ENCODE data around the gene ASIP. TPM values are rescaled to one million over a fixed set of nuclear protein-coding genes. Genes with fewer than 3 reads are reported as not detected.
A peak's percentile ranks its signal among the peaks of the same experiment; 100 is the strongest.
"Not testable (repeated sequence)": the region's sequence is repeated elsewhere in the genome, so short reads cannot be mapped to it uniquely, and the experiment has no call there.

The ASIP gene
- total RNA-seq, 8 experiments from 2014 or later: 0.46 to 0.97 (median 0.56) TPM; not detected in 4

GRCh38 chr20:34296468-34296867 lies 55.2 kb downstream of the ASIP start:
- Histone ChIP-seq H3K4me1 (replicated peaks in 1 of 2) (peaks cover 8 to 12% of the 10 kb centered on the region in 2 donors), H3K4me3 (no peak overlapping the region), H3K27ac (no peak overlapping the region)
- in situ Hi-C loops (cut with MboI; ENCODE audit: low pct_unique_long_range_greater_than_20kb in 2 of 9, low sequenced_read_pairs in 9 of 9, unreplicated experiment in 9 of 9): loop anchor here in 1 of 9 experiments (25.0 kb wide), 1 partner anchor 109 kb away; no protein-coding TSS in a partner anchor
- 75 to 100% (median 87%) methylated on average over 1 to 3 of the region's 3 CpGs; no CpG with 5 or more reads in 3 of the 10 experiments for WGBS, 10 experiments
- ATAC-seq (replicated peaks in 6 of 8): no peak

GRCh38 chr20:34298294-34298784 lies 57.1 kb downstream of the ASIP start:
- no CpG with 5 or more reads among the region's 15 CpGs for WGBS, 10 experiments
- in situ Hi-C loops (cut with MboI; ENCODE audit: low pct_unique_long_range_greater_than_20kb in 2 of 9, low sequenced_read_pairs in 9 of 9, unreplicated experiment in 9 of 9): loop anchor here in 1 of 9 experiments (25.0 kb wide), 1 partner anchor 111 kb away; no protein-coding TSS in a partner anchor
- not testable (repeated sequence) for H3K27ac ChIP-seq; ATAC-seq (replicated peaks in 6 of 8); H3K4me3 ChIP-seq
- H3K4me1 ChIP-seq (replicated peaks in 1 of 2): peaks cover 15 to 19% of the 10 kb centered on the region in 2 donors

- ATAC-seq (replicated peaks in 6 of 8): no peak
- 51 to 100% (median 91%) methylated on average over 1 to 7 of the region's 11 CpGs; no CpG with 5 or more reads in 1 of the 10 experiments for WGBS, 10 experiments
- H3K4me1 ChIP-seq (replicated peaks in 1 of 2): peaks cover 15 to 19% of the 10 kb centered on the region in 2 donors
- H3K4me3 ChIP-seq: no peak overlapping the region
- in situ Hi-C loops (cut with MboI; ENCODE audit: low pct_unique_long_range_greater_than_20kb in 2 of 9, low sequenced_read_pairs in 9 of 9, unreplicated experiment in 9 of 9): loop anchor here in 2 of 9 experiments (25.0 kb wide), 3 partner anchors 112 to 413 kb away; partner anchors contain the start of gene TP53INP2 (in 1 of the 2)
- no peak overlapping the region for H3K27ac ChIP-seq
These were observed 58.5 kb downstream of the ASIP start for GRCh38 chr20:34299556-34300255.

GRCh38 chr20:34300256-34300806 lies 59.1 kb downstream of the ASIP start:
- 83 to 100% (median 100%) methylated on average over 1 to 3 of the region's 3 CpGs; no CpG with 5 or more reads in 3 of the 10 experiments for WGBS, 10 experiments
- peaks cover 15 to 19% of the 10 kb centered on the region in 2 donors for H3K4me1 ChIP-seq (replicated peaks in 1 of 2)
- in situ Hi-C loops (cut with MboI; ENCODE audit: low pct_unique_long_range_greater_than_20kb in 2 of 9, low sequenced_read_pairs in 9 of 9, unreplicated experiment in 9 of 9): loop anchor here in 1 of 9 experiments (25.0 kb wide), 2 partner anchors 112 to 412 kb away; partner anchors contain the start of gene TP53INP2
- no peak for ATAC-seq (replicated peaks in 6 of 8)
- H3K27ac ChIP-seq: no peak overlapping the region
- no peak overlapping the region for H3K4me3 ChIP-seq

GRCh38 chr20:34300809-34301586 lies 59.8 kb downstream of the ASIP start:
- Histone ChIP-seq H3K4me3 (peak overlapping the region in 1 of 5 donors; percentile 16), H3K4me1 (replicated peaks in 1 of 2) (peaks cover 15 to 19% of the 10 kb centered on the region in 2 donors), H3K27ac (peak overlapping the region in 1 of 2 donors; percentile 38)
- in situ Hi-C loops (cut with MboI; ENCODE audit: low pct_unique_long_range_greater_than_20kb in 2 of 9, low sequenced_read_pairs in 9 of 9, unreplicated experiment in 9 of 9): loop anchor here in 1 of 9 experiments (25.0 kb wide), 2 partner anchors 111 to 411 kb away; partner anchors contain the start of gene TP53INP2
- ATAC-seq (replicated peaks in 6 of 8): peak; percentile 2 to 24 (median 9)
- whole genome bisulfite sequencing, 10 experiments: 0 to 93% (median 74%) methylated on average over 1 to 3 of the region's 7 CpGs; no CpG with 5 or more reads in 2 of the 10 experiments

- Histone ChIP-seq H3K27ac (peak overlapping the region in 1 of 2 donors; percentile 92), H3K4me1 (replicated peaks in 1 of 2) (peaks cover 15 to 19% of the 10 kb centered on the region in 2 donors), H3K4me3 (peak overlapping the region; percentile 72 to 90 (median 84))
- 59 to 100% (median 88%) methylated on average over 2 to 9 of the region's 17 CpGs; no CpG with 5 or more reads in 1 of the 10 experiments for WGBS, 10 experiments
- in situ Hi-C loops (cut with MboI; ENCODE audit: low pct_unique_long_range_greater_than_20kb in 2 of 9, low sequenced_read_pairs in 9 of 9, unreplicated experiment in 9 of 9): loop anchor here in 1 of 9 experiments (25.0 kb wide), 2 partner anchors 111 to 411 kb away; partner anchors contain the start of gene TP53INP2
- no peak for ATAC-seq (replicated peaks in 6 of 8)
These were observed 60.5 kb downstream of the ASIP start for GRCh38 chr20:34301587-34302311.

- peak overlapping the region; percentile 86 to 92 for H3K27ac ChIP-seq
- peak in 2 of 8 experiments; percentile 0 to 2 for ATAC-seq (replicated peaks in 6 of 8)
- 0 to 32% (median 18%) methylated on average over 1 to 9 of the region's 9 CpGs; no CpG with 5 or more reads in 2 of the 10 experiments for WGBS, 10 experiments
- H3K4me1 ChIP-seq (replicated peaks in 1 of 2): peaks cover 15 to 19% of the 10 kb centered on the region in 2 donors
- in situ Hi-C loops (cut with MboI; ENCODE audit: low pct_unique_long_range_greater_than_20kb in 2 of 9, low sequenced_read_pairs in 9 of 9, unreplicated experiment in 9 of 9): loop anchor here in 1 of 9 experiments (25.0 kb wide), 2 partner anchors 110 to 410 kb away; partner anchors contain the start of gene TP53INP2
- peak overlapping the region; percentile 72 to 90 (median 84) for H3K4me3 ChIP-seq
These were observed 61.1 kb downstream of the ASIP start for GRCh38 chr20:34302312-34302722.

GRCh38 chr20:34302723-34303533 lies 61.7 kb downstream of the ASIP start, which contains the start of gene AHCY:
Gene AHCY (minus strand): TSS chr20:34303355. CDS start chr20:34303270, 85 bp downstream.
- ATAC-seq (replicated peaks in 6 of 8): peak; percentile 85 to 93 (median 87)
- in situ Hi-C loops (cut with MboI; ENCODE audit: low pct_unique_long_range_greater_than_20kb in 2 of 9, low sequenced_read_pairs in 9 of 9, unreplicated experiment in 9 of 9): loop anchor here in 1 of 9 experiments (25.0 kb wide), 2 partner anchors 109 to 409 kb away; partner anchors contain the start of gene TP53INP2
- peaks cover 15 to 19% of the 10 kb centered on the region in 2 donors for H3K4me1 ChIP-seq (replicated peaks in 1 of 2)
- H3K4me3 ChIP-seq: peak within 1 kb of the TSS; percentile 72 to 90 (median 84)
- H3K27ac ChIP-seq: peak within 1 kb of the TSS; percentile 86 to 92
- 0 to 2% (median 0%) methylated on average over 2 to 30 of the region's 79 CpGs; no CpG with 5 or more reads in 4 of the 10 experiments for WGBS, 10 experiments

GRCh38 chr20:34305333-34306230 lies 64.4 kb downstream of the ASIP start:
- ATAC-seq (replicated peaks in 6 of 8): no peak
- WGBS, 10 experiments: 73 to 100% (median 87%) methylated on average over 1 to 17 of the region's 19 CpGs
- Histone ChIP-seq H3K4me3 (no peak overlapping the region), H3K4me1 (replicated peaks in 1 of 2) (peaks cover 15 to 16% of the 10 kb centered on the region in 2 donors), H3K27ac (no peak overlapping the region)
- in situ Hi-C loops (cut with MboI; ENCODE audit: low pct_unique_long_range_greater_than_20kb in 2 of 9, low sequenced_read_pairs in 9 of 9, unreplicated experiment in 9 of 9): loop anchor here in 1 of 9 experiments (25.0 kb wide), 2 partner anchors 107 to 407 kb away; partner anchors contain the start of gene TP53INP2

- in situ Hi-C loops (cut with MboI; ENCODE audit: low pct_unique_long_range_greater_than_20kb in 2 of 9, low sequenced_read_pairs in 9 of 9, unreplicated experiment in 9 of 9): loop anchor here in 1 of 9 experiments (25.0 kb wide), 2 partner anchors 103 to 403 kb away; partner anchors contain the start of gene TP53INP2
- no peak for ATAC-seq (replicated peaks in 6 of 8)
- H3K4me1 ChIP-seq (replicated peaks in 1 of 2): peaks cover 4 to 11% of the 10 kb centered on the region in 2 donors
- 80 to 100% (median 95%) methylated on average over 1 to 3 of the region's 3 CpGs; no CpG with 5 or more reads in 4 of the 10 experiments for WGBS, 10 experiments
- H3K27ac ChIP-seq: no peak overlapping the region
- no peak overlapping the region for H3K4me3 ChIP-seq
These were observed 68.5 kb downstream of the ASIP start for GRCh38 chr20:34309691-34310090.
